H1 (cell line): Measurements from ENCODE around the gene RAB35. TPM values are rescaled to one million over a fixed set of nuclear protein-coding genes. Genes with fewer than 3 reads are reported as not detected.

Experiments
- CTCF ChIA-PET: fragments of 300-600 bp; sonication (Branson Sonifier 250); formaldehyde crosslinking; loops from one replicate; lab custom pipeline; 2021; ENCODE audit not compliant: partially characterized antibody; lab: Charles Lee
- POLR2A ChIA-PET: fragments of 300-600 bp; sonication (Branson Sonifier 250); formaldehyde crosslinking; loops from one replicate; lab custom pipeline; 2021; ENCODE audit warnings: inconsistent platforms; ENCODE audit not compliant: partially characterized antibody; lab: Charles Lee
- DNase-seq, 2 experiments: peaks; one replicate each; pipeline versions ENCODE4 v3.0.0 to v3.0.0-alpha.2; 2010 to 2022; ENCODE audit warnings: low spot score in 2 of 2, low read depth in 1 of 2, mixed read lengths in 1 of 2
- FAIRE-seq: peaks from 2 replicates; lab custom pipeline; 2011; peaks lifted over from hg19 to GRCh38; lab: Jason Lieb, UNC
- H2AFZ ChIP-seq: 2 replicates; pipeline ENCODE4 v1.8.1; 2012; ENCODE audit warnings: low read length, inconsistent platforms
- H2AK5ac ChIP-seq: 2 replicates; pipeline ENCODE4 v1.6.1; 2013; ENCODE audit warnings: low read depth, low read length
- H2BK120ac ChIP-seq: replicated peaks from 2 replicates; pipeline ENCODE3; 2013; ENCODE audit warnings: low read depth, low read length, inconsistent platforms
- H2BK12ac ChIP-seq: 2 replicates; pipeline ENCODE4 v1.6.1; 2013; ENCODE audit warnings: low read depth, low read length
- H2BK15ac ChIP-seq: 2 replicates; pipeline ENCODE4 v1.6.1; 2013; ENCODE audit warnings: low read length
- H2BK20ac ChIP-seq: 2 replicates; pipeline ENCODE4 v1.6.1; 2013; ENCODE audit warnings: low read length
- H2BK5ac ChIP-seq: 2 replicates; pipeline ENCODE4 v1.6.1; 2013; ENCODE audit warnings: low read depth, low read length
- H3K14ac ChIP-seq: 2 replicates; pipeline ENCODE4 v1.6.1; 2013; ENCODE audit warnings: inconsistent platforms; ENCODE audit not compliant: insufficient read length
- H3K18ac ChIP-seq: 2 replicates; pipeline ENCODE4 v1.6.1; 2013; ENCODE audit warnings: low read length; ENCODE audit errors: extremely low read depth
- H3K23ac ChIP-seq: 2 replicates; pipeline ENCODE4 v1.6.1; 2013; ENCODE audit warnings: inconsistent platforms; ENCODE audit not compliant: insufficient read length
- H3K23me2 ChIP-seq: 2 replicates; pipeline ENCODE4 v1.6.1; 2013; ENCODE audit warnings: low read depth, low read length
- H3K27ac ChIP-seq: 2 replicates; pipeline ENCODE4 v1.6.1; 2011; ENCODE audit warnings: low read depth, low read length, inconsistent platforms
- H3K27me3 ChIP-seq, 4 experiments: replicated peaks in 1 of 4; 1 replicate in 1 of 4; 2 replicates in 3 of 4; pipeline versions ENCODE4 v1.6.1 to v1.8.1; 2011 to 2013; ENCODE audit warnings: low read length in 3 of 4, mild to moderate bottlenecking in 3 of 4, inconsistent platforms in 2 of 4, mixed read lengths in 2 of 4, moderate library complexity in 1 of 4; ENCODE audit not compliant: control insufficient read depth in 3 of 4, insufficient read depth in 3 of 4; ENCODE audit errors: extremely low read depth in 1 of 4
- H3K36me3 ChIP-seq, 4 experiments: 2 replicates each; pipeline versions ENCODE4 v1.6.1 to v1.8.1; 2011 to 2013; ENCODE audit warnings: mild to moderate bottlenecking in 4 of 4, low read length in 3 of 4, moderate library complexity in 2 of 4, control low read depth in 1 of 4, inconsistent platforms in 1 of 4; ENCODE audit not compliant: insufficient read depth in 4 of 4, control insufficient read depth in 2 of 4
- H3K4ac ChIP-seq: replicated peaks from 2 replicates; pipeline ENCODE3; 2013; ENCODE audit warnings: low read length, low read depth, mixed read lengths, inconsistent platforms; ENCODE audit not compliant: insufficient read length
- H3K4me1 ChIP-seq, 4 experiments: replicated peaks in 1 of 4; 1 replicate in 1 of 4; 2 replicates in 3 of 4; pipeline versions ENCODE4 v1.6.1 to v1.8.1; 2011 to 2013; ENCODE audit warnings: low read length in 3 of 4, inconsistent platforms in 2 of 4, mixed read lengths in 1 of 4; ENCODE audit not compliant: insufficient read depth in 4 of 4, control insufficient read depth in 3 of 4
- H3K4me2 ChIP-seq, 2 experiments: 2 replicates each; pipeline versions ENCODE4 v1.6.1 to v1.8.1; 2011 to 2013; ENCODE audit warnings: low read depth in 2 of 2, low read length in 2 of 2, control low read depth in 1 of 2, inconsistent platforms in 1 of 2, mild to moderate bottlenecking in 1 of 2; ENCODE audit not compliant: insufficient read depth in 1 of 2
- H3K4me3 ChIP-seq, 4 experiments: fragments of 200-600, 300-600 bp in 1 of 4; sonication (generic), shearing (Covaris generic), sonication (Bioruptor Twin) in 1 of 4; 2 replicates each; pipeline versions ENCODE4 v1.5.1 to v1.8.1; 2011 to 2016; ENCODE audit warnings: low read length in 4 of 4, low read depth in 3 of 4, control low read depth in 2 of 4, inconsistent platforms in 2 of 4, mild to moderate bottlenecking in 2 of 4, mixed read lengths in 1 of 4, moderate library complexity in 1 of 4; ENCODE audit not compliant: insufficient read depth in 2 of 4; ENCODE audit errors: extremely low read depth in 1 of 4
- H3K56ac ChIP-seq: replicated peaks from 2 replicates; pipeline ENCODE3; 2013; ENCODE audit warnings: low read depth, mild to moderate bottlenecking, mixed read lengths, low read length, inconsistent platforms; ENCODE audit not compliant: insufficient read length
- H3K79me1 ChIP-seq: 2 replicates; pipeline ENCODE4 v1.6.1; 2013; ENCODE audit warnings: low read depth, low read length, control low read depth
- H3K79me2 ChIP-seq, 2 experiments: 2 replicates each; pipeline versions ENCODE4 v1.6.1 to v1.8.1; 2012 to 2013; ENCODE audit warnings: low read length in 2 of 2, mild to moderate bottlenecking in 2 of 2, inconsistent platforms in 1 of 2; ENCODE audit not compliant: insufficient read depth in 2 of 2, control insufficient read depth in 1 of 2
- H3K9ac ChIP-seq, 4 experiments: replicated peaks in 1 of 4; 1 replicate in 1 of 4; 2 replicates in 3 of 4; pipeline versions ENCODE4 v1.6.1 to v1.8.1; 2011 to 2013; ENCODE audit warnings: low read depth in 3 of 4, low read length in 3 of 4, control low read depth in 2 of 4, mild to moderate bottlenecking in 2 of 4, moderate library complexity in 2 of 4, inconsistent platforms in 1 of 4; ENCODE audit errors: extremely low read depth in 1 of 4
- H3K9me3 ChIP-seq, 2 experiments: 2 replicates each; pipeline versions ENCODE4 v1.6.1 to v1.8.1; 2012 to 2013; ENCODE audit warnings: mild to moderate bottlenecking in 2 of 2, moderate library complexity in 2 of 2, control low read depth in 1 of 2, inconsistent platforms in 1 of 2, low read depth in 1 of 2, low read length in 1 of 2, mixed read lengths in 1 of 2; ENCODE audit not compliant: insufficient read depth in 2 of 2
- H4K20me1 ChIP-seq, 2 experiments: replicated peaks in 1 of 2; 2 replicates each; pipeline versions ENCODE3 to v1.8.1; 2011 to 2013; ENCODE audit warnings: inconsistent platforms in 2 of 2, low read length in 2 of 2, mild to moderate bottlenecking in 1 of 2; ENCODE audit not compliant: insufficient read depth in 2 of 2, control insufficient read depth in 1 of 2
- H4K5ac ChIP-seq: 2 replicates; pipeline ENCODE4 v1.6.1; 2013; ENCODE audit warnings: low read length, low read depth, mixed read lengths, inconsistent platforms; ENCODE audit not compliant: insufficient read length
- H4K8ac ChIP-seq: 2 replicates; pipeline ENCODE4 v1.8.0; 2013; ENCODE audit warnings: mild to moderate bottlenecking, moderate library complexity, low read length, inconsistent platforms; ENCODE audit not compliant: insufficient read depth; ENCODE audit errors: extremely low read depth
- H4K91ac ChIP-seq: replicated peaks from 2 replicates; pipeline ENCODE3; 2013; ENCODE audit warnings: low read length, mixed read lengths, inconsistent platforms; ENCODE audit not compliant: insufficient read length
- TAF7 ChIP-seq: optimal IDR thresholded peaks from 2 replicates; pipeline ENCODE3; 2011; ENCODE audit warnings: low read depth, mild to moderate bottlenecking, inconsistent platforms, low read length, moderate library complexity, borderline replicate concordance
- WGBS, 2 experiments: shearing (Covaris generic) in 1 of 2; methylation state at CpG; one replicate each; pipeline versions ENCODE4 v1.1.6 to v1.1.7; 2013 to 2015; ENCODE audit warnings: low lambda C conversion rate in 2 of 2, mixed read lengths in 2 of 2, inconsistent platforms in 1 of 2, low coverage in 1 of 2, missing lambda C conversion rate in 1 of 2; ENCODE audit not compliant: insufficient replicate concordance in 2 of 2, insufficient coverage in 1 of 2, insufficient read length in 1 of 2; ENCODE audit errors: extremely low coverage in 1 of 2, missing lambda C conversion rate in 1 of 2; 5-methylcytosine and 5-hydroxymethylcytosine counted together
- polyA plus RNA-seq, 7 experiments: library from polyadenylated mRNA; depleted of rRNA in 3 of 7; stranded (reverse) in 5 of 7; unstranded in 2 of 7; fragments of >200 nt in 5 of 7; fragments of 200-250 nt in 2 of 7; gene quantifications; 1 replicate in 5 of 7; 2 replicates in 1 of 7; 4 replicates in 1 of 7; pipeline versions ENCODE4 v1.2.1 to v1.2.3, GENCODE V29; 2011 to 2013; ENCODE audit warnings: missing spikeins in 2 of 7, mixed read lengths in 2 of 7
- total RNA-seq: library from RNA; stranded (reverse); fragmentation: NEBNext Ultra II Directional; extraction: Animal tissue kit (Norgen Biotek cat#: 25700); gene quantifications from 2 replicates; pipeline ENCODE4 v1.2.1, GENCODE V29; 2021

Gene RAB35
- total and polyA plus RNA-seq, 2 of the 8 experiments (the other 6 are each of a cell fraction or from before 2014, with no cell fraction given): 33.4 to 39.0 TPM

GRCh38 chr12:120075034-120075616 lies 41.4 kb downstream of the RAB35 start:
- no peak overlapping the region for H3K23ac ChIP-seq
- H3K4me1 ChIP-seq: no peaks in the 10 kb centered on the region
- H3K4me3 ChIP-seq: no peak overlapping the region
- H3K79me2 ChIP-seq: no peaks in the 10 kb centered on the region
- no peak overlapping the region for H2BK12ac ChIP-seq
- no peak overlapping the region for H2AFZ ChIP-seq
- POLR2A ChIA-PET: interaction anchor here (0.6 to 0.8 kb wide), 2 partner anchors 29 to 90 kb away, joined by 3 read pairs; no protein-coding TSS in a partner anchor
- H2BK15ac ChIP-seq: no peak overlapping the region
- no peak overlapping the region for H3K4ac ChIP-seq
- no peak overlapping the region for H2BK5ac ChIP-seq
- CTCF ChIA-PET: interaction anchor here (0.5 kb wide), 1 partner anchor 45 kb away, joined by 7 read pairs; no protein-coding TSS in a partner anchor
- H2BK120ac ChIP-seq: no peak overlapping the region
- H3K27ac ChIP-seq: no peak overlapping the region
- no peak overlapping the region for H2BK20ac ChIP-seq
- no peak overlapping the region for H3K56ac ChIP-seq
- no peak overlapping the region for H3K14ac ChIP-seq
- H3K27me3 ChIP-seq: no peaks in the 10 kb centered on the region
- 92% methylated on average over 7 of the region's 7 CpGs; no CpG with 5 or more reads in 1 of the 2 experiments for WGBS, 2 experiments
- H2AK5ac ChIP-seq: no peak overlapping the region
- no peak overlapping the region for H4K91ac ChIP-seq
- no peaks in the 10 kb centered on the region for H3K23me2 ChIP-seq
- FAIRE-seq (no peak), DNase-seq (no peak)
- TF ChIP-seq TAF7: no peak
- H4K20me1 ChIP-seq: peaks cover 0 to 2% of the 10 kb centered on the region in 2 experiments
- no peaks in the 10 kb centered on the region; a peak in 1 of 8 replicates for H3K36me3 ChIP-seq
- H3K18ac ChIP-seq: no peak overlapping the region
- H3K9ac ChIP-seq: no peak overlapping the region
- H4K8ac ChIP-seq: no peak overlapping the region
- H3K4me2 ChIP-seq: no peak overlapping the region
- no peaks in the 10 kb centered on the region for H3K79me1 ChIP-seq
- no peak overlapping the region for H4K5ac ChIP-seq
- H3K9me3 ChIP-seq: no peaks in the 10 kb centered on the region
